Activated CD4-positive, CD25-positive, alpha-beta regulatory T cell (primary cell): ENCODE measurements around the gene DNAH10.

Experiments
- DNase-seq, 4 experiments: peaks; one replicate each; lab custom pipeline; 2025; lab: John Stamatoyannopoulos, UW

The DNAH10 gene

GRCh38 chr12:123845881-123846280 is 83.8 kb downstream of the DNAH10 start:
- no peak for DNase-seq

- no peak for DNase-seq
These were observed 84.2 kb downstream of the DNAH10 start for GRCh38 chr12:123846340-123846739.

GRCh38 chr12:123847019-123847418 is 84.9 kb downstream of the DNAH10 start:
- DNase-seq: no peak

GRCh38 chr12:123847876-123848275 is 85.8 kb downstream of the DNAH10 start:
- no peak for DNase-seq

GRCh38 chr12:123849517-123849916 is 87.4 kb downstream of the DNAH10 start:
- DNase-seq: no peak

- DNase-seq: no peak
These were observed 88.4 kb downstream of the DNAH10 start for GRCh38 chr12:123850246-123851134.

GRCh38 chr12:123853396-123854070 is 91.4 kb downstream of the DNAH10 start:
- no peak for DNase-seq

GRCh38 chr12:123854232-123854631 is 92.1 kb downstream of the DNAH10 start:
- DNase-seq: no peak

- DNase-seq: no peak
These were observed 92.8 kb downstream of the DNAH10 start for GRCh38 chr12:123854918-123855317.

- DNase-seq: no peak
These were observed 94.6 kb downstream of the DNAH10 start for GRCh38 chr12:123856681-123857080.

GRCh38 chr12:123858176-123858575 is 96.1 kb downstream of the DNAH10 start:
- no peak for DNase-seq

- DNase-seq: no peak
These were observed 96.9 kb downstream of the DNAH10 start for GRCh38 chr12:123859035-123859434.

GRCh38 chr12:123860377-123860776 is 98.3 kb downstream of the DNAH10 start:
- DNase-seq: no peak

GRCh38 chr12:123861392-123861791 is 99.3 kb downstream of the DNAH10 start:
- no peak for DNase-seq

GRCh38 chr12:123867141-123867540 is 105.0 kb downstream of the DNAH10 start:
- DNase-seq: no peak

GRCh38 chr12:123868791-123869190 is 106.7 kb downstream of the DNAH10 start:
- DNase-seq: no peak

GRCh38 chr12:123873793-123874192 is 111.7 kb downstream of the DNAH10 start:
- no peak for DNase-seq

GRCh38 chr12:123877968-123878367 is 115.9 kb downstream of the DNAH10 start:
- DNase-seq: no peak

GRCh38 chr12:123879101-123879500 is 117.0 kb downstream of the DNAH10 start:
- no peak for DNase-seq

GRCh38 chr12:123879691-123880090 is 117.6 kb downstream of the DNAH10 start:
- no peak for DNase-seq

GRCh38 chr12:123882161-123882705 is 120.1 kb downstream of the DNAH10 start:
- no peak for DNase-seq

GRCh38 chr12:123886258-123886657 is 124.2 kb downstream of the DNAH10 start:
- no peak for DNase-seq
